Stimulated activated CD4-positive, alpha-beta T cell treated with anti-CD3 and anti-CD28 coated beads, Interleukin-4, amount 100 ng/mL, for 24 hours (primary cell): ENCODE data around the gene CDH23.

Experiments
- DNase-seq: peaks from one replicate; pipeline ENCODE4 v3.0.0-alpha.2; 2020

Gene CDH23

DNA sequence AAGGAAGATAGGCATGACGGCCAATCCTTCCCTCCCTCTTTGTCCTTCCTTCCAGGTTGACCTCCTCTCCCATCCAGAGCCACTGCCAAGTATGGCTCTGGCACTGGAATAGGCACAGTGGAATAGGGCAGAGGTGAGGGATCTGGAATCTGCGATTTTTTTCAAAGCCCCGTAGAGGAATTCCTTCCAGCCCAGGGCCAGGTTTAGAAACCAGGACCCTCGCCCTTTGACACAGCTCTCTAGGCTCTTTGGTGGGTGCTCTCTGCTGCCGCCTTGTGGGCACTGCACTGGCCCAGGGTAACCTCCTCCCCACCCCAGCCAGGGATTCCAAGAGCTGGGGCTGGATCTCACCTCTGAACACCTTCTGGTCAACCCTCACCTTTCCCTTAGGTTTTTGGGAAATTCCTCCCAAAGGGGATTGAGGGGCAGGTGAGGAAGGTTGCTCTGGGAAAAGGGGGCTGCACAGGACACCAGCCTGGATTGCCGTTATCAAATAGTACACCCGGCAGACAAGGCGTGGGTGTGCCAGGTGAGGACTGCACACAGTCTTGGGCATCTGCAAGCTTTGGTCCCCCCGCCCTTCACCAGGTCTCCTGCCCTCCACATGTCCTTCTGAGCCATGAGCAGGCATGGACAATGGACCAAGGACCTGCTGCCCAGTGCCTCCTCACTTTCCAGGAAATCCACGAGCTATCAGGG lies 300.1 kb downstream of the CDH23 start:
- peak; percentile 69 for DNase-seq

DNA sequence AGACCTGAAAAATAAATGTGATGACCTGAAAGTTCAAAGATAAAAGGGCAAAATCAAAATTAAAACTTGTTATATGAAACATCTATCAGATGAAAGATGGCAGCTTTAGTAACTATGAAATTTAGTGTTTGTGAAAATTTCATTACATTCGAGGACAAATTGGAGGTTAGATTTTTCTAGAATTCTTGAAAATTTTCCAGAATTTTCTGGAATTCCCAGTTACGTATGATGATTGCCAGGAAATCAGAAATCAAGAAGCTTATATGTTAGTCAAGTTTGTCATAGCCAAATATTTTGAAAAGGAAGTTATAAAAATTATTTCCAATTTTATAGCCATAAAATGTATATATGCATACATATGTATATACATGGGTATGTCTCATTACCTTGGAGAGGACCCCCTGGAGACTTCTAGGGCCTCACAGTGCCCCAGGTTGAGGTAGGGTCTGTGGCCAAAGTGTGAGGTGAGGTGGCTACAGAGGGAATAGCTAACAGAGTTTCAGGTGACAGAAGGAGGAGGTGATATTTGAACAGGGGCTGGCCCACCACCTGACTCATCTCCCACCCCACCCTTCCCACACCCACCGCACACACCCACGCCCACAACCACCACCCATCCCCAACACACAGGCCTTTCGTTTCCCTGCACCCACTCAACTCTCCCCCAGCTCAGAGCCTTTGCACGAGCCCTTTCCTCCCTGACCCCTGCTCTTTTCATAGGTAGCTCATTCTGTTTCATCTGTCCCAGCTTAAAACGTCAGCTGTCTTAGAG lies 301.4 kb downstream of the CDH23 start:
- peak; percentile 50 for DNase-seq

GRCh38 chr10:71698737-71699136 lies 302.0 kb downstream of the CDH23 start:
- no peak for DNase-seq

DNA sequence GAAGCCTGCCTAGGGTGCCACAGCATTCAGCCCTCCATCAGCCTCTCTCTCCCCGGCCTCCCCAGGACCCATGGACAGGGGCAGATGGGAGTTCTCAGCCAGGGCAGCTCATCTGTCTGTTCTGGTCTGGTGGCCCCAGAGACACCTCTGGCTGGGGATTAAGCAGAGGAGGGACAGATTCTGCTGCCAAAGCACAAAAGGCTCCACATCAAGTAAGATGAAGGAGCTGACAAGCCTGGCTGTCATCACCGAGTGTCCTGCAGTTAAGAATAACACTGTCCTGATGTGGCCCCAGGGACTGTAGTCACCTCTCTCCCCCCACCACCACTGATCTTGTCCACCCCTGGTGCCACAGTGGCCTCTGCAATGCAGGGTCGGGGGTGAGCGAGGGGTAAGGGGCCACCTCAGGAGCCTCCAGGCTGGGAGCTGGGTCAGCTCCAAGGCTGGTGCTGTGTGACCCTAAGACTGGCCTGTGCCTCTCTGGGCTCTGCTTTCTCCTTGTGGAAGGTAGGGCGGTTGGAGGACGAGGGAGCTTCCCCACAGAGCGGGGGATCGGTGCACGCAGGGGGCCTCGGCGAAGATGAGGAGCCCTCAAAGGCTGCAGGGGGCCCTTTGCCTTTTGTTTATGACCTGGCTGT lies 304.1 kb downstream of the CDH23 start:
- DNase-seq = no peak

DNA sequence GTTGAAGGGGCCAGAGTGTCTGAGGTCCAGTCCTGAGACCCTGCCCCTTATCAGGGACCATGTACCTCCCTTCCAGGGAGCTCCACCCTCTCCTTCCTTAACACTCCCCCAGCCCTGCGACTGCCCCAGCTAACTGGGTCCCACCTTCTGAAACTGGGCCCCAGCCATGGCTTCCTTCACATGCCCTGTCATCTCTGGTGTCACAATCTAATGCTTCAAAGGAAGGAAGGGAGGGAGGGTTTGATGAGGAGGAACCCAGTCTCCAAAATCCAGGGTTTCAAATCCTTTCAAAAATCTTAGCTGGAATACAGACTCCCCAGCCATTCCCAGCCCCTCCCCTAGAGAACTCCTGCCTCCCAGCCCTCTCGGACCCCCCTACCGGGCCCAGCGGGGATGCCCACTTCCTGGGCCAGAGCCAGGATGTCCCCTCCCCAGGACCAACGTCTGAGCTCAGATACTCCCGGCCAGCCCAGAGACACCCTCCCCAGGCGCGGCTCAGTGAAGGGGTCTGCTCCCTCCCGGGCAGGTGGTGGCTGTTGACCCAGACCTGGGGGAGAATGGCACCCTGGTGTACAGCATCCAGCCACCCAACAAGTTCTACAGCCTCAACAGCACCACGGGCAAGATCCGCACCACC lies 304.9 kb downstream of the CDH23 start:
- DNase-seq = no peak

DNA sequence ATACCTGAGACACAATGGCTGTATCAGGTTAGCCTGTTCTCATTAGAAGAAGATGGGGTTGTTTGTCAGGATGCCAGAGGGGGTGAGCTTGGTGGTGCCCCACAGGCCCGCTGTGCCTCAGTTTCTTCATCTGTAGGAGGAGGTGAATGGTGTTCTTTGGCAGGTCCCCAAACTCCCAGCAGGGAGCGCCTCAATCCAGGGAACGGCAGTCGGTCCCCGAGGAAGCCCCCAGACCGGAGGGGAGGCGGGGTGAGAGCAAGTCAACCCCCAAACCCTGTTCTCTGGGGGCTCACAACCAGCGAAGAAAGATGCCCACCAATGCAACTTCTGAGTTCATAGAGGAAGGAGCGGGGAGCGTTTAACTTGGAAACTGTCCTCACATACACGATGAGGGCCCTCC lies 306.9 kb downstream of the CDH23 start:
- no peak for DNase-seq

- no peak for DNase-seq
Observed at GRCh38 chr10:71704816-71705215, 308.1 kb downstream of the CDH23 start.

GRCh38 chr10:71705582-71705981 lies 308.9 kb downstream of the CDH23 start:
- no peak for DNase-seq

DNA sequence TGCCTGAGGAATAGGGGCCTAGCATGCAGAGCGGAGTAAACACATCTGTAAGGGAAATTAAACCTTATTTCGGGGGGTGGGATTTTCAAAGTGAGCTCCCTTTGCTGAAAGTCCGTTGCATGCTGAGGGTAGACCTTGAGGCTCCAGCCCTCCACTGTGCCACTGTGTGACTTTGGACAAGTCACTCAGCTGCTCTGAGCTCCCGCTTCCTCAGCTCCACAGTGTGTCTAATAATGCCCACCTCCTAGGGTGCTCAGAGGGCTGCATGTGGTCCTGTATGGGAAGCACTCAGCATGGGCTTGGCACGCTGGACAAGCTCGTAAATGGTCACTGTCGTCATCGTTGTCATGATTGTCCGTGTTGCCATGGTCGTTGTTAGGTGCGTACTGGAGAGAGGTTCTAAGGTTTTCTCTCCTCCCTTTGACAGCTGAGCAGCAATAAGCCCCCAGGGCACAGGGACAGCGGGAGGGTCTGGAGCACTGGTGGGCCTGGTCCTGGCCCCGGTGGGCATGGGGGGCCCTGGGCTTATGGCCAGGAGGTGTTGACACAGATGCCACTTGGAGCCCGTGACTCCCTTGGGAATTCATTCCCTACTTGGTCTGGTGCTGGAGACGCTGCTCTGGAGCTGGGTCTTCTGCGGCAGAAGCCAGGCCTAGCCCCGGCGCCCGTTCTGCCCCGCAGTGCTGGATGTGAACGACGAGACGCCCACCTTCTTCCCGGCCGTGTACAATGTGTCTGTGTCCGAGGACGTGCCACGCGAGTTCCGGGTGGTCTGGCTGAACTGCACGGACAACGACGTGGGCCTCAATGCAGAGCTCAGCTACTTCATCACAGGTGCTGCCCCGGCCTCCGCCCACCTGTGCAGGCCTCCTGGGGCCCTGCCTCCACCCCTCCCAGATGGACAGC lies 309.7 kb downstream of the CDH23 start:
- no peak for DNase-seq

DNA sequence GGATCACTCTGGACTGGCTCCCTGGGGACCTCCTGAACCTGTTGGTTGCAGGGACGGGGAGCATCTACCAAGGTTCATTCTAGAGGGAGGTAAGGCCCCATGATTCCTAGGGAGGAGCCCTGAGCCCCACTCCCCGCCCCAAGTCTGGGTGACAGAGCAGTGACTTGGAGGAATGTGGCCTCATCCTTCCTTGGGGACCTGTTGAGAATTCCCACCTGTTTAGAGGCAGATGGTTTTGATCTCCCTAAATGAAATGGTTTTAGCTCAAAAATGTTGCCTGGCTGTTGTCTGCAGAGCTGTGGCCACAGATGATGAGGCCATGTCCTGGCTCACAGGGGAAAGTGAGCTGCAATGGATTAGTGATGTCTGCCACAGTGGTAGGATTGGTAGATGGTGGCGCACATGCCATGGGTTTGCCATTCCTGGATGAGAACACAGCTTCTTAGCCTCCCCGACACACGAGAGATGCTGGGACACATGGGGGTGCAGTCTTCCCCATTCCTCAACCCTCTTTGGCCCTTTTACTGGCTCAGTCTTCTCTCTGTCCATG lies 310.6 kb downstream of the CDH23 start:
- no peak for DNase-seq

DNA sequence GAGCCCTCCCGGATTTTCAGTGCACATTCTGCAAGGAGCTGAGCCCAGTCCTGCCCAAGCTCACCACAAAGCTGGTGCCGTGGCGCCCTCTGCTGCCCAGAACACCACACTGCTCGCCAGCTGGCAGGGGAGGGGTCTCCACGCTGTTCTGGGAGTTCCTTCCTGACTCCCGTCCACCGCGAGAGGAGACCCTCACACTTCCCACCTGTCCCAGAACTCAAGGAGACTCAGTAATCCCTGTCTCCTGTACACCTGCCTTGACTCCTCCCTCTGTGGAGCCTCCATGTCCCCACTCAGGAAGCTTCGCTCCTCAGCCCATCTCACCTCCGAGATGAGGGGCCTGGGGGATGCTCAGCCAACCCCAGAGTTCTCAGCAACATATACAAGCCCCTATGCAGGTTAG lies 311.6 kb downstream of the CDH23 start:
- DNase-seq = peak; percentile 73

DNA sequence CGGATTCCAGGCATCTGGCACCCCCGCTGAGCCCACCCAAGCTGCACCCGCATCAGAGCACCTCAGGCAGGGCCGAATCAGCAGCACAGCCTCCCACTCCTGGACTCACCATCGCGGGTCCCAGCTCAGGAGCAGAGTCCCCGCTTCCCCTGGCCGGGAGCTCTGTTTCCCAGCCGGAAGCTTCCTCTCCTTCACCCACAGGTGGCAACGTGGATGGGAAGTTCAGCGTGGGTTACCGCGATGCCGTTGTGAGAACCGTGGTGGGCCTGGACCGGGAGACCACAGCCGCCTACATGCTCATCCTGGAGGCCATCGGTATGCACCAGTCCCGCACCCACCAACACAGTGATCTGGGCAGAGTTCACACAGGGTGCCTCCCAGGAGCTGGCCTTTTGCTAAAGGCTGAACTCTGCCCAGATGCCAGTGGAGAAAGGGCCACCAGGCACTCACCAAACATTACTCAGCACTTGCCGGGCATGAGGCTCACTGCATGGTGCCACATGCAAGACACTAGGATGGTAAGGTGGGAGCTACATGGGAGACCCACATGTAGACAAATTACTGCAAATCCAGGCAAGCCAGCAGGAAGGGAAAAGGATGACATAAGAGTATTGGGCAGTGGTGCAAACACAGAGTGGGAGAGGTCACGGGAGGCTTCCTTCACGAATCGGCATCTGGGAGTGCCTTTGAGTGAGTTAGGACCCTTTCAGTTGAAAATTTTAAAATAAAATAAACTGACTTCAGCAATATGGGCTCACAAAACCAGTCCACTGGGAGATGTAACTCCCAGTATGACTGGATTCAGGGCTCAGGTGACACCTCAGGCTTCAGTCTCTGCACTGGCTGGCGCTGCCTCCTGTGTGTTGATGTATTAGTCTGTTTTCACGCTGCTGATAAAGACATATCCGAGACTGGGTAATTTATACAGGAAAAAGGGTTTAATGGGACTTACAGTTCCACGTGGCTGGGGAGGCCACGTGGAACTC lies 312.5 kb downstream of the CDH23 start:
- DNase-seq = no peak

DNA sequence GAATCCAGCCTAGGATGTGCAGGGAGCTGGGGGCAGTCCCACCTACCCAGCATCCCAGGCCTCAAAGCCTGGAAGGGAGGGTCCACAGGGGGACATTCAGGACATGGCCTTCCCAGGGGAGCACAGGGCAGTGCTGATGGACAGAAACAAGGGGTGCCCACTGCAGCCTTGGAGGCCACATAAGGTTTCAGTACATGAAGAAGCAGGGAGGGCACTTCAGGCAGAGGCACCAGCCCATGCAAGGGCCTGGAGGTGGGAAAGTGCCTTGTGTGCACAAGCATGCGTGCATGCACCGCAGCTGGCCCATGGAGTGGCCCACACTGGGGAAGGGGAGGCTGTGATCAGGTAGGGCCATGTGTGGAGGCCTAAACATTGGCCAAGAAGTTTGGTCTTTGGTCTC lies 313.8 kb downstream of the CDH23 start:
- no peak for DNase-seq

- no peak for DNase-seq
Observed at GRCh38 chr10:71711052-71711623, 314.4 kb downstream of the CDH23 start.

DNA sequence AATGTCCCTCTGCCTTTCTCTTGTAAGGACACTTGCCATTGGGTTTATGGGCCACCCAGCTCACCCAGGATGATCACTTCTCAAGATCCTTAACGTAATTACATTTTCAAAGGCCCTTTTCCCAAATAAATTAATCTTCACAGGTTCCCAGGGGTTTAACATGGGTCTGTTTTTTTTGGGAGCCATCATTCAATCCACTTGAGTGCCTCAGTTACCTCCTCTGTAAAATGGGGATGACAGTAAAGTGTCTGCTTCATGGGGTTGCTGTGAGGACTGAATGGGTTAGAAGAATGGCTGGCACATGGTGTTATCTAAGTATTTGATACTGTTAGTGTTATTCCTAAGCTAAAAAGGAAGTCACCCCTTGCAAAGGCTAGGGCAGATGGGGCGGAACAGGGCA lies 315.4 kb downstream of the CDH23 start:
- DNase-seq = no peak

GRCh38 chr10:71712572-71713134 lies 315.9 kb downstream of the CDH23 start:
- DNase-seq = no peak

DNA sequence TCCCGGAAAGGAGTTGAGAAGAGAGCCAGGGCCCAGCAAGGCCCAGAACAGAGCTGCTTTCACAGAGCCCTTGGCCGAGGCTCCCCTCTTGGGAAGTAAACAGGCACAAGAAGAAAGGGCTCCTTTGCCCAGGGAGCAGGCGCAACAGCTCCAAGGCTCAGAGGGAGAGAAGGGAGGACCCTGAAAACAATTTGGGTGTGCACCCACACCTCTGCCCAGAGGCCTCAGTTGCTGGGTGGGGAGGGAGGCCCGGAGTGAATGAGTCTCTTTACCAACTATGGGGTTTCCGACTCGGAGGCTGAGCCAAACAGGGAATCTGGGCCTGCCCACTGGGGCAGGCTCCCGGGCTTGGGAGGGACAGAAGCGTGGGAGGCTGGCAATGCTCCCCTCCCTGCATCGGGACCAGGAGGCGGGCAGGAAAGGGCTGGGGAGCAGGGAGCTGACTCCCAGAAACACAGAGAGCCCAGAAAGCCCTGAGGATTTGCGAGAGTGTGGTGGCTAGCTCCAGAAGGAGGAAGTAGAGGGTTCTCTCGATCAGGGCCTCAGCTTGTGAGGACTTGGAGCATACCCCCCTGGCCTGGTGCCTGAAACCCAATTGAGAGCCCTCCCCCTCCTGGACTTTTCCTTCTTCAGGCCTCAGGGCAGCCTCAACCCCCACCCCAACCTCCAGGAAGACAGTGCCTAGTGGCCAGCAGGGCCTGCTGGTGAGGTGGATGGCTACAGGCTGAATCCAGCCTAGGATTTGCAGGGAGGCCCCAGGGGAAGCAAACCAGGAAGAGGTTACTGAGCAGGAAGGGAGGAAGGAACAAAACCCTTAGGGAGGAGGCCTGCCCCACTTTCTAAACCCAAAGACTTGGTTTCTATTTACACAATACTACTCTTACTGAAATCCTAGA lies 316.7 kb downstream of the CDH23 start:
- DNase-seq = peak; percentile 40

DNA sequence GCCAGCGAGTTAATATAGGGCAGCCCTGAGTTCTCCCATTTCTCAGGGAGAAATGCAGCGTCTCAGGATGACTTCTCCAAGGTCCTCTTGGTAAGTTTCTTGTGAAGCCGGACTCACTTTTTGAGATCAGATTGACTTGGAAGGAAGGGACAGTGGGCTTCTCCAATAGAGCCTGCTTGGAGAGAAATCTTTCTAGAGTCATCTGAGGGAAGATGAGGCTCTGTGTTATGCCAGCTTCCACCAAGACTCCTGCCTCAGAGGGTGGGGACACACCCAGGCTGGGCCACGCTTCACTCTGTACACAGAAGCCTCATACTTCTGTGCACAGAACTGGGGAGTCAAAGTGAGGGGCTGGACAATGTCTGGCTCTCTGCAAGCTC lies 317.3 kb downstream of the CDH23 start:
- DNase-seq = no peak

- no peak for DNase-seq
Observed at GRCh38 chr10:71714592-71714991, 317.9 kb downstream of the CDH23 start.
